Right cardiac atrium (tissue), 5 donors: Measurements from ENCODE around the gene MXRA7. TPM values are rescaled to one million over a fixed set of nuclear protein-coding genes. Genes with fewer than 3 reads are reported as not detected.
A peak's percentile ranks its signal among the peaks of the same experiment; 100 is the strongest.

Source experiments
- ATAC-seq, 2 donors: fragments of 200-7000 bp; cut with Tn5 transposase; one replicate each; pipeline versions ENCODE4 v1.8.0 to v1.9.1; 2020; ENCODE audit warnings: moderate library complexity in 2 of 2, mild to moderate bottlenecking in 1 of 2
- DNase-seq, 3 donors: peaks; one replicate each; pipeline ENCODE4 v3.0.0-alpha.2; 2020
- H3K27ac ChIP-seq: one replicate; pipeline ENCODE4 v1.5.1; 2013; ENCODE audit warnings: mild to moderate bottlenecking, low read length, control low read depth, moderate library complexity
- H3K27me3 ChIP-seq: one replicate; pipeline ENCODE4 v1.6.1; 2013; ENCODE audit not compliant: control insufficient read depth, insufficient read depth
- H3K4me1 ChIP-seq: one replicate; pipeline ENCODE4 v1.6.1; 2013; ENCODE audit warnings: low read length; ENCODE audit not compliant: control insufficient read depth, insufficient read depth
- H3K4me3 ChIP-seq: one replicate; pipeline ENCODE4 v1.5.1; 2013; ENCODE audit warnings: low read length, control low read depth
- H3K9me3 ChIP-seq: one replicate; pipeline ENCODE4 v1.6.1; 2013; ENCODE audit warnings: low read length; ENCODE audit not compliant: control insufficient read depth
- WGBS: extraction: QIAGEN DNeasy Blood & Tissue Kit; methylation state at CpG from one replicate; pipeline ENCODE4 v1.1.7; 2013; 5-methylcytosine and 5-hydroxymethylcytosine counted together
- intact Hi-C, 4 donors: fragments of 100-400 bp; cut with DNase I; formaldehyde crosslinking; loops; one replicate each; pipeline versions ENCODE4 v1.11.0 to v1.14.0; 2022 to 2023
- long read RNA-seq, 4 donors: library from polyadenylated mRNA; unstranded; transcript quantifications; one replicate each; pipeline ENCODE4 v2.0.0, GENCODE V29; 2020 to 2021
- polyA plus RNA-seq: library from polyadenylated mRNA; stranded (reverse); fragments of 200-250 nt; gene quantifications from one replicate; pipeline ENCODE4 v1.2.3, GENCODE V29; 2013
- total RNA-seq, 4 donors: library from RNA; stranded (reverse); fragmentation: NEBNext Ultra II Directional; extraction: Animal tissue kit (Norgen Biotek cat#: 25700); gene quantifications; one replicate each; pipeline ENCODE4 v1.2.1, GENCODE V29; 2021
- donor health status: healthy with polysubstance abuse.
- donor health status: DM: no; HTN: yes; CAD: no.
- donor health status: DM: no; HTN: no; CAD: no.
- donor health status: DM: no; HTN: yes; CAD: no; lungs with severe emphysema.
- donor health status: DM: yes; HTN: yes; CAD: no.

MXRA7 gene, protein sequence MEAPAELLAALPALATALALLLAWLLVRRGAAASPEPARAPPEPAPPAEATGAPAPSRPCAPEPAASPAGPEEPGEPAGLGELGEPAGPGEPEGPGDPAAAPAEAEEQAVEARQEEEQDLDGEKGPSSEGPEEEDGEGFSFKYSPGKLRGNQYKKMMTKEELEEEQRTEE
- total RNA-seq (100 to 1,000 TPM; 461 to 558 (median 512) TPM), polyA plus RNA-seq (473 TPM)
- long read RNA-seq, donor 1, full-length matches to known transcripts = 2,172 of 2,264 reads
- long read RNA-seq, donor 1, partial matches to known transcripts = 18 of 2,264 reads
- long read RNA-seq, donor 1, other reads (novel, unspliced or antisense) = 74 of 2,264 reads
- long read RNA-seq, donor 2, full-length matches to known transcripts = 959 of 1,003 reads
- long read RNA-seq, donor 2, partial matches to known transcripts = 1 of 1,003 reads
- long read RNA-seq, donor 2, other reads (novel, unspliced or antisense) = 43 of 1,003 reads
- long read RNA-seq, donor 3, full-length matches to known transcripts = 34 of 87 reads
- long read RNA-seq, donor 3, partial matches to known transcripts = 26 of 87 reads
- long read RNA-seq, donor 3, other reads (novel, unspliced or antisense) = 27 of 87 reads
- long read RNA-seq, donor 4, full-length matches to known transcripts = 898 of 934 reads
- long read RNA-seq, donor 4, partial matches to known transcripts = 3 of 934 reads
- long read RNA-seq, donor 4, other reads (novel, unspliced or antisense) = 33 of 934 reads

- DNase-seq (peak; percentile 79 to 92 (median 91)), ATAC-seq (peak; percentile 68 to 71)
- 3% methylated on average over 52 of the region's 56 CpGs for WGBS
- Histone ChIP-seq H3K27ac (peak within 1 kb of the TSS; percentile 91), H3K9me3 (no peaks in the 10 kb centered on the region), H3K4me1 (peaks cover 16% of the 10 kb centered on the region), H3K27me3 (no peaks in the 10 kb centered on the region), H3K4me3 (peak within 1 kb of the TSS; percentile 93)
- intact Hi-C loops = loop anchor here in 1 of 4 donors (10.0 kb wide), 1 partner anchor 156 kb away; no protein-coding TSS in a partner anchor
Observed at GRCh38 chr17:76710863-76711611, at the start of gene MXRA7. Gene MXRA7, minus strand, starts transcription at chr17:76710965. Its CDS starts 19 bp downstream, at chr17:76710946.

- no peak overlapping the region for H3K27ac ChIP-seq
- no peak overlapping the region for H3K4me3 ChIP-seq
- no peaks in the 10 kb centered on the region for H3K9me3 ChIP-seq
- 95% methylated on average over 3 of the region's 3 CpGs for WGBS
- ATAC-seq (no peak), DNase-seq (no peak)
- H3K27me3 ChIP-seq = no peaks in the 10 kb centered on the region
- no peaks in the 10 kb centered on the region for H3K4me1 ChIP-seq
- intact Hi-C loops = no loop called here
Observed at GRCh38 chr17:76758570-76758969, 47.8 kb upstream of the MXRA7 start.

DNA sequence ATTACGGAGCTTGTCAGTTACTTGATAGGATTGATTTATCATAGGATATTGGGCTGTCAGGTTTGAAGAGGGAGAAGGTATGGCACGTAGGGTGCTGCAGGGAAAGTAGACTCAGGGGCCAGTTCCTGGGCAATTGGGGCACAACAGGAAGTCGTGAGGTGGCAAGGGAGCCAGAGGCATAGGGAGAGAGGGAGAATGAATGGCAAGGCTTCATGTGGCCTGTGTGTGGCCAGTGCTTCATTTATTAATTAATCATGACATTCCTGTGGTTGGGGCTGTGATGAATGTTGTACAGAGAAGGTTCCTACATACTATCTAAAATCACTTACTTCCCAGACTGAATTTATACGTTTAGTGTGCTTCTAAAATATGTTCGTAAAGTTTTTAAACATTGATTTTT is 46.5 kb upstream of the MXRA7 start:
- 93% methylated on average over 5 of the region's 5 CpGs for WGBS
- H3K4me3 ChIP-seq = no peak overlapping the region
- H3K4me1 ChIP-seq = no peaks in the 10 kb centered on the region
- no peaks in the 10 kb centered on the region for H3K9me3 ChIP-seq
- H3K27me3 ChIP-seq = no peaks in the 10 kb centered on the region
- intact Hi-C loops = no loop called here
- ATAC-seq (no peak), DNase-seq (no peak)
- H3K27ac ChIP-seq = no peak overlapping the region

GRCh38 chr17:76755285-76755684 is 44.5 kb upstream of the MXRA7 start:
- intact Hi-C loops = no loop called here
- Histone ChIP-seq H3K4me1 (no peaks in the 10 kb centered on the region), H3K27me3 (no peaks in the 10 kb centered on the region), H3K4me3 (no peak overlapping the region), H3K27ac (no peak overlapping the region), H3K9me3 (no peaks in the 10 kb centered on the region)
- no peak for DNase-seq
- ATAC-seq = no peak
- 76% methylated on average over 2 of the region's 2 CpGs for WGBS

GRCh38 chr17:76753061-76753961 is 42.5 kb upstream of the MXRA7 start:
- intact Hi-C loops = no loop called here
- Histone ChIP-seq H3K9me3 (no peaks in the 10 kb centered on the region), H3K4me3 (no peak overlapping the region), H3K27me3 (no peaks in the 10 kb centered on the region), H3K27ac (no peak overlapping the region), H3K4me1 (no peaks in the 10 kb centered on the region)
- DNase-seq = no peak
- 84% methylated on average over 12 of the region's 12 CpGs for WGBS
- ATAC-seq = no peak

- no peak for DNase-seq
- intact Hi-C loops = no loop called here
- H3K27ac ChIP-seq = no peak overlapping the region
Observed at GRCh38 chr17:76752006-76752405, 41.2 kb upstream of the MXRA7 start.

DNA sequence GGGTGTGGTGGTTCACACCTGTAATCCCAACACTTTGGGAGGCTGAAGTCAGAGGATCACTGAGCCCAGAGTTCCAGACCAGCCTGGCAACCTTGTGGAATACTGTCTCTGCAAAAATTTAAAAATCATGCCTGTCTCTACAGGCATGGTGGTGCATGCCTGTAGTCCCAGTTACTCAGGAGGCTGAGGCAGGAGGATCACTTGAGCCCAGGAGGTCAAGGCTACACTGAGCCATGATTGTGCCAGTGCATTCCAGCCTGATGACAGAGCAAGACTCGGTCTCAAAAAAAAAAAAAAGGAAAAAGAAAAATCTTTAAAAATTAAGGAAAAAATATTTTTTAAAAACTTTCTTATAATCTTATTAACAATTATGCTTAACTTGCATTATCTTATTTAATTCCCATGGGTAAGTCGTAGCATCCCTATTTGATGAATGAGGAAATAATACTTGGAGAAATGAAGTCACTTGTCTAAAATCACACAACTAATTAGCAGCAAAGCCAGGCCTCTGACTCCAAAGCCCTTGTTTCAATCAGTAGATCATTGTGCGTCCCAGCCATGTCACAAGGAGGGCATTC is 40.7 kb upstream of the MXRA7 start:
- Histone ChIP-seq H3K27me3 (no peaks in the 10 kb centered on the region), H3K9me3 (no peaks in the 10 kb centered on the region), H3K27ac (no peak overlapping the region), H3K4me1 (peaks cover 2% of the 10 kb centered on the region), H3K4me3 (no peak overlapping the region)
- DNase-seq = no peak
- 84% methylated on average over 3 of the region's 3 CpGs for WGBS
- no peak for ATAC-seq
- intact Hi-C loops = no loop called here

More at GRCh38 chr17:76752006-76752405, 41.2 kb upstream of the MXRA7 start:
- Histone ChIP-seq H3K9me3 (no peaks in the 10 kb centered on the region), H3K27me3 (no peaks in the 10 kb centered on the region), H3K4me3 (no peak overlapping the region), H3K4me1 (peaks cover 2% of the 10 kb centered on the region)
- ATAC-seq = no peak
- 80% methylated on average over 4 of the region's 4 CpGs for WGBS

DNA sequence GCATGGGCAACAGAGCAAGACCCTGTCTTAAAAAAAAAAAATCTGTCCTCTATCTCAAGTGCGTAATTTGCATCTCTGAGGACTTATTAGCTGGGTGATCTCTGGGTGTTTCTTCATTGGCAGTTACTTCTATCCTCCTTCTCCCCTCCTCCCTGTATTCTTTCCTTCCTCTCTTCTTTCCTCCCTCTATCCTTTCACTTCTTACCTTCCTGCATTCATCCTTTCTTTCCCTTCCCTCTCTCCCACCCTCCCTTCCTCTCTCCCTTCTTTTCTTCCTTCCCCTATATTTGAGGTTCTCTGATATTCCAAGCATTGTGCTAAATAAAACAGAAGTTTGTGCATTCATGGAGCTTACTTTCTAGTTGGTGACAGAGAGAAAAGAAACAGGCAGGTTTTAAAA is 37.9 kb upstream of the MXRA7 start:
- WGBS = 100% methylated on average over 1 of the region's 1 CpG
- intact Hi-C loops = no loop called here
- H3K4me3 ChIP-seq = no peak overlapping the region
- peak overlapping the region; percentile 67 for H3K27ac ChIP-seq
- H3K4me1 ChIP-seq = peaks cover 2% of the 10 kb centered on the region
- ATAC-seq (no peak), DNase-seq (no peak)
- no peaks in the 10 kb centered on the region for H3K27me3 ChIP-seq
- no peaks in the 10 kb centered on the region for H3K9me3 ChIP-seq

DNA sequence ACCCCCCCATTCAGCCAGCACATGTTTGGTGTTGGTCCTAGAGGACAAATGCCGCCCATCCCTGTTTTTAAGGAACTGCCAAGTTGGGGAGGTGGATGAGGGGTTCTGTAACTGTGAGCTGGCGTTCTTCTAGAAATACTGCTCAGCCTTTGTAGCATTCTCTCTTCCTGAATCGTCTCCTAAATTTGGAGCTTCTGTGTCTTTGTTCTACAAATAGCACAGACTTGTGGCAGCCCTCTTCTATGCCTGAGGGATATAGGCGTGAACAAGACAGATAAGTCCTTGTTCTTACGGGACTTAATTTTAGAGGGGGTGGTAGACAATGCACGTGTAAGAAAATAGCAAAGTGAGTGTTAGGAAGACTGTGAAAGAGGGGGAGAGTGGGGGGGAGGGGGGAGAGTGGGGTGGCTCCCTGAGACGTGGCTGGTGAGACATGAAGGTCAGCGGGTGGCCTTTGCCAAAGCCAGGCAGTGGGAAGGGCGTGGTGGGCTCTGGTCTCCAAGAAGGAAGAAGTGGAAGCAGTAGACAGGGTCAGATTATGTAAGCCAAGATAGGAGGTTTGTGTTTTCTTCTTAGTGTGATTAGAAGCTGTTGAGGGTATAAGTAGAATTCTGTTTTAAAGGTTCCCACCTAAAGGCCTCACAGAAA is 37.1 kb upstream of the MXRA7 start:
- DNase-seq (peak; percentile 53 to 69 (median 69)), ATAC-seq (peak; percentile 58 to 87)
- no peaks in the 10 kb centered on the region for H3K27me3 ChIP-seq
- no peak overlapping the region for H3K4me3 ChIP-seq
- H3K9me3 ChIP-seq = no peaks in the 10 kb centered on the region
- peaks cover 2% of the 10 kb centered on the region for H3K4me1 ChIP-seq
- H3K27ac ChIP-seq = peak overlapping the region; percentile 79
- WGBS = 45% methylated on average over 9 of the region's 9 CpGs
- intact Hi-C loops = no loop called here
